Activated effector memory CD4-positive, alpha-beta T cell treated with Interleukin-2 at 50 U/mL for 16 hours (primary cell): ENCODE measurements around the gene RAB17.

ENCODE experiments used
- DNase-seq: peaks from one replicate; pipeline ENCODE4 v3.0.0-alpha.2; 2020

Gene RAB17

GRCh38 chr2:237575869-237576862 lies 14.4 kb downstream of the RAB17 start:
- no peak for DNase-seq

DNA sequence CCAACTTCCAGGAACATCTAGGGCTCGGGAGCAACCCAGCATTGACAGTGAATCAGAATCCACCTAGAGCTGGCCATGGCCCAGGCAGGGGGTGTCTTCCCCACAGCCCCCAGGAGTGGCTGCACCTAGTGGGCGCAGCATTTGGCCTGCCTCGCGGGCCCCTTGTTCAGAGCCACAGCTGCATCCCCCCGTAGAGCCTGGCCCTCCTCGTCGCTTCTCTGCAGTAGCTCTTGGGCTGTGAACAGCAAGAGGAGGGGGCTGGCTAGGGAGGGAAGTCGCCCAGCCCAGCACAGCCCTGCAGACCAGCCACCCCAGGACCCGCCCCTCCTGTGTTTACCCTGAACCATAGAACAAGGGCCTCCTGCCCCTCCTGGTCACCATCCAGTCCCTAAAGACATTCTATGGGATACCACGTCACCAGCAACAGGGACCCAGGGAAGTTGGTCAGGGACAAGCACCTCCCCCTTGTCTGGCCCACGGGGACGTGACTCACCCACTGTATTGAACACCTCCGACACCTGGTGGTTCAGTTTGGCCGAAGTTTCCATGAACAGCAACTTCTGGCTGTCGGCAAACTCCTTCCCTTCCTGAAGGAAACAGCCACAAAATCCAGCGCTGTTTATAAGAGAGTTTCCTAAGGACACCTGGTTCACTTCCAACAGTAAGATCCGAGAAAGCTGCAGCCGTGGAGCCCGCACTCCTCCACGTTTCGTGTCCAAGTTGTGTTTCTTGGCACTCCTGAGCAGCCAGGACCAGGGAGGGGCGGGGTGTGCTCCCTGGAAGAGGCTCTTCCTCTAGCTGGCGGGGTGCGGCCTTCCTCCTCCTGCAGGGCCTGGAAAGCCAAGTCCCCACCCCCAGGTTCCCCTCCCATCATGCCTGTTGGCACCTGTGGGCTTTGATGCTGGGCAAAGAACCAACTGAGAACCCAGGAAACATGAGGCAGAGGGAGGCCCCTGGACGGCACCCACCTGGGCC lies 15.4 kb downstream of the RAB17 start:
- DNase-seq: no peak

GRCh38 chr2:237574467-237574866 lies 16.1 kb downstream of the RAB17 start:
- DNase-seq: no peak

DNA sequence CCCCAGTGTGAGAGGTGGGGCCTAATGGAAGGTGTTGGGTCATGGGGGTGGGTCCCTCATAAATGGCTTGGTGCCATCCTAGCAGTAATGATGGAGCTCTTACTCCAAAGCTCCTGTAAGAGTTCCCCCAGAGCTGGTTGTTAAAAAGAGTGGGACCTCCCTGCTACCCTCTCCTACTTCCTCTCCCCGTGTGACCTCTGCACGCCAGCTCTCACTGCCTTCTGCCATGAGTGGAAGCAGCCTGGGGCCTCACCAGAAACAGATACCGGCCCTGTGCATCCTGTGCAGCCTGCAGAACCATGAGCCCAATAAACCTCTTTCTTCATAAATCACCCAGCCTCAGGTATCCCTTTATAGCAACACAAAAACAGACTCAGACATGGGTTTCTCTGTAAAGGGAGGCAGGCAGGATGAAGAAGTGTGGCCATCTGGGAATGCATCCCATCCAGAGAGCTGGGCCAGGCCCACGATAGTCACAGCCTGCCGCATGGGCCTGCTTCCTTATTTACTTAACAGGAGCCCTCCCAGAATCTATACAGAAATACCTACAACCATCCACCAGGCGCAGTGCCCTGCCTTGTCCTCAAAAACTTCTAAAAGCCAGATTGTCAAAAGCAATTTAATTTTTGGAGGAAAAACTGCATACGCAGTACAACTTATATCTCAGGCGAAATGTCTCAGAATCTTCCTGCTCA lies 16.7 kb downstream of the RAB17 start:
- DNase-seq: no peak

- DNase-seq: no peak
Measured at GRCh38 chr2:237572742-237573101, 17.8 kb downstream of the RAB17 start.

- DNase-seq: peak; percentile 67
Measured at GRCh38 chr2:237572021-237572741, 18.4 kb downstream of the RAB17 start.

DNA sequence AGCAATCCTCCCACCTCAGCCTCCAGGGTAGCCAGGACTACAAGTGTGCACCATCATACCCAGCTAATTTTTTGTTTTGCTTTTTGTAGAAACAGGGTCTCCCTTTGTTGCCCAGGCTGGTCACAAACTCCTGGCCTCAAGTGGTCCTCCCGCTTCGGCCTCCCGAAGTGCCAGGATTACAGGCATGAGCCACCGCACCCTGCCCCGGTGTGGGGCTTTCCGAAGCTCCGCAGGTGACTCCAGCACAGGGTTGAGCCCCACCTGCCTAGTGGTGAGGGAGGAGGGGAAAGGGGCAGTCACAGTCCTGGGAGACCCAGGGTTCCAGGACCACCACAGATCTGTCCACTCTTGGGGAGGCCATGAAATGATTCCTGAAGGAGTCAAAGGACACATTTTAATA lies 19.0 kb downstream of the RAB17 start:
- DNase-seq: no peak

GRCh38 chr2:237570776-237571335 lies 19.7 kb downstream of the RAB17 start:
- no peak for DNase-seq

DNA sequence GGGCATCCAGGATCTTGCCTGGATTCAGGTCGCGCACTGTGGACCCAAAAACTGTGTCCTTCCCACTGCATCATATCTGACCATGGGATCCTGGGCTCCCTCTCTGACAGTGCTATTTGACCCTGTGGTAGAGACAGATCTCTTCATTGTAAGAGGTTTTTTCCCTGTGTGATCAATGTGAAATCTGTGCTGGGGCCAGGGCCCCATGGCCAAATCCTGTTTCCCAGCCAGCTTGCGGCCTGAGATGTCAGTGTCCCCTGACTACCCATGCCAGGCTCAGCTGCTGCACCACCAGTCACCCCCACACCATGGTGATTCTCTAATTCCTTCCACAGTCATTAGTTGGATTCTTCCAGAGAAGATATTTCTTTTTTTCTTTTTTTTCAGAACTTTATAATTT lies 20.6 kb downstream of the RAB17 start:
- DNase-seq: no peak

DNA sequence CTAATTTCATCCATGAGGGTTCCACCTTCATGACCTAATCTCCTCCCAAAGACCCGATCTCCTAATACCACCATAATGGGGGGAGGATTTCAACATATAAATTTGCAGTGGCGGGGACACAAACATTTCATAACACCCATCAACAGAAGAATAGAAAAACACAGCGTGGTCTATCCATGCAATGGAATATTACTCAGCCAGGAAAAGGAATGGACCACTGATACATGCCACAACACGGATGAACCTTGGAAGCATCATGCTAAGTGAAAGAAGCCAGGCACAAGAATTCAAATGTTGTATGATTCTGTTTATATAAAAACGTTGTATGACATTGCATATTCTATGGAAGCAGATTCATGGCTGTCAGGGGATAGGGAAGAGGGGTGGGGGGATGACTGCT lies 21.5 kb downstream of the RAB17 start:
- no peak for DNase-seq

GRCh38 chr2:237568121-237568660 lies 22.3 kb downstream of the RAB17 start:
- DNase-seq: no peak

DNA sequence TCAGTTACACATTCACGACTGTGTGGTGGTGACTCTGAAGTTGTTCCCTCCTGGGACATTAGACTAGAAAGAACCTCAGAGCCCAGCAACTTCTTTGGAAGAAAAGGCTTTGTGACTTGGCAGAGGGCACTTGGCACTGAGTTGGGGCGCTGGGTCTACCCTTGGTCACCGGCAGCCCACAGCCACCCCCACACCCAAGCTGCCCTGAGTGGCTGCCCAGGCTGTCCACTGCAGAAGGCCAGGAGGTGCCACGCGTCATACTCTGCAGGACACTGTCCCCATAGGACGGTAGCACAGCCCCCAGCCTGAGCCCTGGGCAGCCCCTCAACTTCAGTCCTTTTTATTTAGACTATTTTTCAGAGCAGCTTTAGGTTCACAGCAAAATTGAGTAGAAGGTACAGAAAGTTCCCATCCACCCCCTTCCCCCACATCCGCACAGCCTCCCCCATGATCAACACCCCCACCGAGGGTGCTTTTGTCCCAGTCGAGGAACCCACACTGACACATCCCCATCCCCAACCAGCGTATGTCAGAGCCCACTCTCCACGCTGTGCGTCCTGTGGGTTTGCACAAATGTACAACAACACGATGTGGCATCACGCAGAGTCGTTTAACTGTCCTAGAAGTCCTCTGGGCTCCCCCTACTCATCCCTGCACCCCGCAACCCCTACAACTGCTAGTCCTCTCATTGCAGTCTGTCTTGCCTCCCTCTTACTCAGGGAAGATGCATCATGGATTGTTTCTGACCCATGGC lies 23.1 kb downstream of the RAB17 start:
- DNase-seq: no peak

- DNase-seq: no peak
Measured at GRCh38 chr2:237566401-237567235, 23.9 kb downstream of the RAB17 start, which contains the start of gene PRLH. PRLH (plus strand) TSS chr2:237566574; CDS start chr2:237566574, 0 bp downstream.

DNA sequence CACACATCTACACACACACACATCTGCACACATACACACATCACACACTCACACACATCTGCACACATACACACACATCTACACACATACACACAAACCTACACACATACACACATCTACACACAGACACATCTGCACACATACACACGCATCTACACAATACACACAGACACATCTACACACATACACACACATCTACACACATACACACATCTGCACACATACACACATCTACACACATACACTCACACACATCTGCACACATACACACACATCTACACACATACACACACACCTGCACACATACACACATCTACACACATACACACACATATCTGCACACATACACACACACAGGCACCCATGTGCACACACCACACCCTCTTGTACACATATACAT lies 24.6 kb downstream of the RAB17 start:
- no peak for DNase-seq

- no peak for DNase-seq
Measured at GRCh38 chr2:237564526-237565131, 25.9 kb downstream of the RAB17 start.

GRCh38 chr2:237563816-237564215 lies 26.7 kb downstream of the RAB17 start:
- DNase-seq: no peak

GRCh38 chr2:237561221-237561620 lies 29.3 kb downstream of the RAB17 start:
- no peak for DNase-seq

DNA sequence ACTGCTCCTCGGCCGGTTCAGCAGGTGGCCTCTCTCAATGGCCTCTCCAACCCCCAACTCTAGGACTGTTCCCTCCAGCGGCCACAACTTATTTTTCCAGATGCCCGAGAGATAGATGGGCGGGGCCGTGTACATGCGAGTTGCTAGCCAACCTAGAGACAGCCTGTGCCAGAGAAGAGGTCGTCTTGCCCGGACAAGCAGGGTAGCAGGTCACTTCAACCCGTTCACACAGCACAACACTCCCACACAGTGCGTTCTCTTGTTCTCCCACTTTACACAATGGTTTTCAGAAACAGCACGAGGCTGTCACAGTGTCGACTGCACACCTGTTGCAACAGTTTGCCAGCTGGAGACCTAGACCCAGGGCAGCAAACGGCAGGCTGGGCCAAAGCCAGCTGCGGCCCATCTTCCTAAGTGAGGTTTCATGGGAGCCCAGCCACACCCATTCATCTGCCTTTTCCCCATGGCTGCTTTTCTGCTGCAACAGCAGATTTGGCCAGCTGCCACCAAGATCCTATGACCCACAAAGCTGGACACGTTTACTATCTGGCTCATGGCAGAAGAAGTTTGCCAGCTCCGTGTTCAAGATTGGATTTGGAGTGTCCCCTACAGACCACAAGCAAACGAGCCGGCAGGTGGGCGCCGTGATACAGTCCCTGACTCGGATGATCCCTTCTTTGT lies 31.4 kb downstream of the RAB17 start:
- no peak for DNase-seq

GRCh38 chr2:237557633-237558015 lies 32.9 kb downstream of the RAB17 start:
- DNase-seq: no peak
